NCI-H345 (cell line): ENCODE results near the gene RAI14.
"Not testable (repeated sequence)": the region's sequence is repeated elsewhere in the genome, so short reads cannot be mapped to it uniquely, and the experiment has no call there.

ENCODE experiments used
- DNase-seq: peaks from one replicate; lab custom pipeline; 2025; lab: John Stamatoyannopoulos, UW

The RAI14 gene

GRCh38 chr5:34770486-34770885 lies 114.4 kb downstream of the RAI14 start:
- no peak for DNase-seq

DNA sequence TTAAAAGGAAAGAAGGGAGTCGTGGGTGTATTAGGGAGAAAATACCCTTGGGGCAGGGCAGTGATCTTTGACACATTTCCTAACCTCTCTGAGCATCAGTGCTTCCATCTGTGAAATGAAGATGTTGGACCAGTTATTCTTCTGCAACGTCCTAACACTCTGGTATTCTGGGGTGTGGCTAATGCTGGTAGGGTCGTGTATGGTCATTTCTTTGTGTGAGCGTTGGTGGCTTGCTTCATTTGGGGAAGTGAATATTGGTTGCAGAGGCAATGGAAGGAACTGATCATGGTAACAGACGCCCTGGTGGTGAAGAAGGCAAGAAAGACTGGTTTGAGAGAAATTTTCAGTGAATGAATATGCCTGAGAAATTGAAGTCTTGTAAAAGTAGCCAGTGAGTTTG lies 114.9 kb downstream of the RAI14 start:
- no peak for DNase-seq

- no peak for DNase-seq
These were observed 116.4 kb downstream of the RAI14 start for GRCh38 chr5:34772267-34773098.

- DNase-seq = no peak
These were observed 118.0 kb downstream of the RAI14 start for GRCh38 chr5:34774139-34774538.

- DNase-seq = not testable (repeated sequence)
These were observed 118.5 kb downstream of the RAI14 start for GRCh38 chr5:34774678-34775077.

- no peak for DNase-seq
These were observed 119.8 kb downstream of the RAI14 start for GRCh38 chr5:34775886-34776285.

- DNase-seq = no peak
These were observed 122.1 kb downstream of the RAI14 start for GRCh38 chr5:34778091-34778850.

DNA sequence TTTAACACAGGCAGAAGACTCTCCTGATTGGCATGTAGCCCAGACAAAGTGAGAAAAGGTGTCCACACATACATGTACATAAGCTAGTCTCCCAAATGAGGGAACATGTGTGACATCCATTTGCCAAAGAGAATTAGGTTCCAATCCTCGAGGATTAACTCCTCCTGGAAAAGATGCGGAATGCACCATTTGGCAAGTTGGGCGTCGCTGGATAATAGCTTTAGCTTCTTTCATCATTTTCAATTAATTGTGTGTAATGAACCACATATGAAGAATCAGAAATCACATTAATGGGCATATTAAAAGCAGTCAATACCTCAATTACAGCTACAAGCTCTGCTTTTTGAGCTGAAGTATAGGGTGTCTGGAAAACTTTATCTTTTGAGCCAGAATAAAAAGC lies 127.8 kb downstream of the RAI14 start:
- DNase-seq = not testable (repeated sequence)

GRCh38 chr5:34787035-34787434 lies 130.9 kb downstream of the RAI14 start:
- no peak for DNase-seq

DNA sequence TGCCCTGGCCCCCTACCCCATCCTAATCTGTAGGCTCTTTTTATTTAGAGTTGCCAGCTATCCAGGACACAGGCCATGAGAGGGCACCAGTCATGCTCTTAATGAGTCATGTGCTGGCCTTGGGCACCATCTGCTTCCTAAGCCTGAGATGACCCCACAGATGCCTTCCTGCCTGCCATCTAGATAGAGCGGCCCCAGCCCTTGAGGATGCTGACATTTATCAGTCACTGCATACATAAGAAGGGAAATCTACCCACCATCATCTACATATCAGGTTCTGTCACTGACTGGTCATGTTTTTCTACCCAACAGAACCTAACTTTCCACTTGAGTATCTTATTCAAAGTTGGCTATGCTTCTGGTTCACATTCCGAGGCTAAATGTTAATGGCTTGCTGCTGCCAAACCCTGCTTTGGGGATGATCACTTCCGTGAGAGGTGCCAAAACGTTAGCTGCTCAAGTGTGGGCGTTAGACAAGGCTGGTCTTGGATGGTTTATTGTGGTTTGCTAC lies 132.9 kb downstream of the RAI14 start:
- DNase-seq = no peak

- DNase-seq = no peak
These were observed 133.5 kb downstream of the RAI14 start for GRCh38 chr5:34789639-34790038.

- DNase-seq = no peak
These were observed 133.9 kb downstream of the RAI14 start for GRCh38 chr5:34790069-34790468.

GRCh38 chr5:34791761-34792244 lies 135.7 kb downstream of the RAI14 start:
- DNase-seq = no peak

DNA sequence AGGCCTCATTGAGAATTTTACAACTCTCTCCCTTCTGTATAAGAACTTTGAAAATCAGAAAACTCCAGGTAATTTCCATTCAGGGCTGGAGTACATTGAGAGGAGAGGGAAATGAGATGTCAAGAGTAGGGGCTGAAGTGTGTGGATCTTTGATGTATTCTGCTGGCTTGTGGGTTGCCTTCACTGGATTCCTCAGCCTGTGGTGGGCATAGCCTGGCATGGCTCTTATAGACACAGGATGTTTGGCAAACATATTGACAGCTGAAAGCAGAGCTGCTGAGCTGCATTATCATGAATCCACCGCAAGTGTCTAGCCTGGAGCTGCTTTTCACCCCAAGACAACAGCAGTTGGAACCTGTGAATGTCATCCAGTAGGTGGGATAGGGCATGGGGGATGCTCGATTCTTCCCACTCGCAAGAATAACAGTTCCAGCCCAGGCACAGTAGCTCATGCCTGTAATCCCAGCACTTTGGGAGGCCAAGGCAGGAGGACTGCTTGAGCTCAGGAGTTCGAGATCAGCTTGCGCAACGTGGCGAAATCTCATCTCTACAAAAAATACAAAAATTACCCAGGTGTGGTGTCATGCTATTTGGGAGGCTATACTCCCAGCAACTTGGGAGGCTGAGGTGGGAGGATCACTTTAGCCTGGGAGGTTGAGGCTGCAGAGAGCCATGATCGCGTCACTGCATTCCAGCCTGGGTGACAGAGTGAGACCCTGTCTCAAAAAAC lies 146.9 kb downstream of the RAI14 start:
- DNase-seq = no peak

GRCh38 chr5:34803974-34804732 lies 148.0 kb downstream of the RAI14 start:
- no peak for DNase-seq

GRCh38 chr5:34804913-34805312 lies 148.8 kb downstream of the RAI14 start:
- DNase-seq = no peak

GRCh38 chr5:34806532-34806931 lies 150.4 kb downstream of the RAI14 start:
- no peak for DNase-seq

- no peak for DNase-seq
These were observed 155.6 kb downstream of the RAI14 start for GRCh38 chr5:34811706-34812105.

DNA sequence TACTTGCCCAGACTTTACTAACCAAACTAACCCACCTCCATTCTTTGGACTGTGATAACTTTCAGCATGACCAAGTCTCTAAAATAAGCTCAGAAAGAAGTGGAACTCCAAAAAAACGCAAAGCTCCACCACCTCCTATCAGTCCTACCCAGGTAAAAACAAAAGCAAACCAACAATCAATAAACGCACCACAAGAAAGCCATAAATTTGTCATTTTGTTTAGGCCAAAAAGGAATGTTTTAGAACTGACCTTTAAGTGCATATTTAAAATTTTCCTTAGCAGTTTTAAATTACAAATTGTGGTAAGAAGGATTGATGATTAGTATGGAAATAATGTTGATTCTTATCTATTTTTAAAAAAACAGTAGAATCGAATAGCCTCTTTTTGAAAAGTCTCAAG lies 157.4 kb downstream of the RAI14 start:
- no peak for DNase-seq

DNA sequence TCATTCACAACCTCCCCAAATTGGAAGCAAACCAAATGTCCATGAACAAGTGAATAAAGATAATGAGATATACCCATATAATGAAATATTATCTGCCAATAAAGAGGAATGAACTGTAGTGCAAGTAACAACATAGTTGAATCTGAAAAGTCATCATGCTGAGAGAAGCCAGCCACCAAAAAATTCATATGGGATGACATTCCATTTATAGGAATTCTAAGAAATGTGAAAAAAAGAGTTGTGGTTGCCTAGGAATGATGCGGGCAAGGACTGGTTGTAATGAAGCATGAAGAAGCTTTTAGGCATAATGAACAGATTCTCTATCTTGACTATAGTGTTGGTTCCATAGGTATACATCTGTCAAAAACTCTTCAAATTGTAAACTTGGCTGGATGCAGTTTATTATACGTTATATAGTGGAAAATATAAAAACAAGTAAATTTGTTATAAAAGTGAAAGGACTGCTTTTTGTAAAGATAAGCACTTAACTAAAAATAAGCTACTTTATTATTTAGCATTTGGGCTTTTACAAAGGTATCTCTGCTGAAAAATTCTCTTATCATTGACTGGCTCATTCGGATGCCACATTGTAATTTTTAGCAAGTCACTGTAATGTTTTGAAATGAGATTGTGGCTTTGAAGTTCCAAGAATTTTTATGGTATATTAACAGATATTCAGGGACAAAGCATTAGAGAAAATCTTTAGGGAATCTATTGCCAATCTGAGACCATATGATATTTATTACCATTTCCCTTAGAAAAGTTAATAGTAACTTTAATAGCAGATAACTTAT lies 161.6 kb downstream of the RAI14 start:
- no peak for DNase-seq

GRCh38 chr5:34818717-34819116 lies 162.6 kb downstream of the RAI14 start:
- DNase-seq = no peak
